Type B pancreatic cell (in vitro differentiated cells): ENCODE measurements around the gene ARHGEF6. TPM values are rescaled to one million over a fixed set of nuclear protein-coding genes. Genes with fewer than 3 reads are reported as not detected.

ENCODE experiments used
- DNase-seq: peaks from one replicate; pipeline ENCODE4 v3.0.0; 2021; ENCODE audit warnings: mixed read lengths; ENCODE audit not compliant: unreplicated experiment; ENCODE audit errors: extremely low spot score
- H3K27ac Mint-ChIP-seq: 2 replicates; pipeline ENCODE4 v1.8.0; 2021; ENCODE audit warnings: mild to moderate bottlenecking, mixed read lengths
- H3K27me3 Mint-ChIP-seq: 2 replicates; pipeline ENCODE4 v1.8.0; 2021; ENCODE audit warnings: mixed read lengths
- H3K36me3 Mint-ChIP-seq: 2 replicates; pipeline ENCODE4 v1.8.0; 2021; ENCODE audit warnings: mixed read lengths
- H3K4me1 Mint-ChIP-seq: one replicate; pipeline ENCODE4 v1.8.0; 2021; ENCODE audit warnings: mixed read lengths; ENCODE audit not compliant: unreplicated experiment
- H3K4me3 Mint-ChIP-seq: 2 replicates; pipeline ENCODE4 v1.8.0; 2021; ENCODE audit warnings: mild to moderate bottlenecking, mixed read lengths
- H3K9me3 Mint-ChIP-seq: 2 replicates; pipeline ENCODE4 v1.8.0; 2021; ENCODE audit warnings: mixed read lengths
- CTCF ChIP-seq: fragments of 200-600 bp; sonication (generic); conservative IDR thresholded peaks from 2 replicates; pipeline ENCODE4 v1.5.0; 2021; ENCODE audit warnings: antibody characterized with exemption, mild to moderate bottlenecking
- total RNA-seq: library from RNA; stranded (reverse); gene quantifications from 2 replicates; pipeline ENCODE4 v1.2.1, GENCODE V29; 2021; ENCODE audit warnings: low replicate concordance

ARHGEF6 gene
- total RNA-seq, 1 donor from 2014 or later, result 3.8 TPM

GRCh38 chrX:136762820-136763452, 17.8 kb downstream of the ARHGEF6 start:
- Mint-ChIP-seq H3K36me3 (no peaks in the 10 kb centered on the region), H3K9me3 (no peaks in the 10 kb centered on the region), H3K27ac (no peak overlapping the region), H3K27me3 (peaks cover 17% of the 10 kb centered on the region), H3K4me1 (no peaks in the 10 kb centered on the region), H3K4me3 (no peak overlapping the region)
- DNase-seq, result no peak
- no peak for TF ChIP-seq CTCF

GRCh38 chrX:136761421-136761820, 19.3 kb downstream of the ARHGEF6 start:
- H3K9me3 Mint-ChIP-seq, result no peaks in the 10 kb centered on the region
- TF ChIP-seq CTCF, result no peak

GRCh38 chrX:136759968-136760367, 20.8 kb downstream of the ARHGEF6 start:
- Mint-ChIP-seq H3K4me1 (no peaks in the 10 kb centered on the region), H3K9me3 (no peaks in the 10 kb centered on the region), H3K36me3 (no peaks in the 10 kb centered on the region), H3K4me3 (no peak overlapping the region), H3K27ac (no peak overlapping the region), H3K27me3 (no peaks in the 10 kb centered on the region)
- no peak for TF ChIP-seq CTCF
- no peak for DNase-seq

More at GRCh38 chrX:136761421-136761820, 19.3 kb downstream of the ARHGEF6 start:
- Mint-ChIP-seq H3K4me3 (no peak overlapping the region), H3K27ac (no peak overlapping the region), H3K36me3 (no peaks in the 10 kb centered on the region), H3K27me3 (peaks cover 13% of the 10 kb centered on the region), H3K4me1 (no peaks in the 10 kb centered on the region)
- DNase-seq, result no peak

GRCh38 chrX:136755411-136755810, 25.3 kb downstream of the ARHGEF6 start:
- TF ChIP-seq CTCF, result no peak
- H3K36me3 Mint-ChIP-seq, result no peaks in the 10 kb centered on the region
- peaks cover 1% of the 10 kb centered on the region for H3K4me1 Mint-ChIP-seq
- H3K27ac Mint-ChIP-seq, result no peak overlapping the region
- H3K9me3 Mint-ChIP-seq, result no peaks in the 10 kb centered on the region
- no peak overlapping the region for H3K4me3 Mint-ChIP-seq
- H3K27me3 Mint-ChIP-seq, result no peaks in the 10 kb centered on the region
- DNase-seq, result no peak

GRCh38 chrX:136754651-136755050, 26.1 kb downstream of the ARHGEF6 start:
- H3K9me3 Mint-ChIP-seq, result no peaks in the 10 kb centered on the region
- DNase-seq, result no peak

More at GRCh38 chrX:136754651-136755050, 26.1 kb downstream of the ARHGEF6 start:
- TF ChIP-seq CTCF, result no peak
- H3K4me1 Mint-ChIP-seq, result peaks cover 3% of the 10 kb centered on the region
- H3K36me3 Mint-ChIP-seq, result no peaks in the 10 kb centered on the region
- no peak overlapping the region for H3K4me3 Mint-ChIP-seq
- no peaks in the 10 kb centered on the region for H3K27me3 Mint-ChIP-seq
- H3K27ac Mint-ChIP-seq, result no peak overlapping the region
